SU-DHL-6 (cell line): Measurements from ENCODE around the gene LDLRAD3.

Experiments
- H2AFZ ChIP-seq: fragments of 200-600 bp; sonication (generic); 2 replicates; pipeline ENCODE4 v1.6.1; 2014; ENCODE audit warnings: low read depth, mild to moderate bottlenecking, moderate library complexity, mixed read lengths, antibody characterized with exemption, low read length; ENCODE audit not compliant: severe bottlenecking
- H3F3A ChIP-seq: fragments of 200-600 bp; shearing (Covaris generic); 2 replicates; pipeline ENCODE4 v1.6.0; 2016; ENCODE audit warnings: antibody characterized with exemption, mild to moderate bottlenecking; ENCODE audit not compliant: insufficient read depth
- H3K27ac ChIP-seq: fragments of 200-600 bp; sonication (generic); 2 replicates; pipeline ENCODE4 v1.5.1; 2016; ENCODE audit warnings: low read depth, mild to moderate bottlenecking, low read length, moderate library complexity, mixed read lengths
- H3K27me3 ChIP-seq: fragments of 200-600 bp; sonication (generic), shearing (Covaris generic); 2 replicates; pipeline ENCODE4 v1.6.0; 2014; ENCODE audit warnings: mild to moderate bottlenecking, low read length
- H3K36me3 ChIP-seq: fragments of 200-600 bp; sonication (generic); 2 replicates; pipeline ENCODE4 v1.6.1; 2014; ENCODE audit warnings: mild to moderate bottlenecking, low read length, mixed read lengths
- H3K4me2 ChIP-seq: fragments of 300-600, 200-600 bp; shearing (Covaris generic), sonication (generic); 2 replicates; pipeline ENCODE4 v1.6.0; 2014; ENCODE audit warnings: low read length, low read depth, mild to moderate bottlenecking; ENCODE audit not compliant: poor library complexity, severe bottlenecking
- H3K4me3 ChIP-seq: fragments of 200-600 bp; sonication (generic); 2 replicates; pipeline ENCODE4 v1.5.1; 2014; ENCODE audit warnings: antibody characterized with exemption, low read length, mild to moderate bottlenecking, mixed read lengths; ENCODE audit not compliant: insufficient read depth, poor library complexity, severe bottlenecking
- H3K79me2 ChIP-seq: fragments of 200-600 bp; sonication (generic); 2 replicates; pipeline ENCODE4 v1.6.1; 2014; ENCODE audit warnings: mild to moderate bottlenecking, low read length, moderate library complexity; ENCODE audit not compliant: insufficient read depth
- H3K9ac ChIP-seq: fragments of 200-600 bp; sonication (generic); 2 replicates; pipeline ENCODE4 v1.7.0; 2014; ENCODE audit warnings: mild to moderate bottlenecking, low read length
- H3K9me2 ChIP-seq: fragments of 200-600 bp; sonication (generic); replicated peaks from 2 replicates; pipeline ENCODE4 v1.6.1; 2014; ENCODE audit warnings: low read length; ENCODE audit not compliant: insufficient read depth
- H3K9me3 ChIP-seq: fragments of 200-600 bp; sonication (generic); 2 replicates; pipeline ENCODE4 v1.6.1; 2014; ENCODE audit warnings: low read length, mixed read lengths; ENCODE audit not compliant: insufficient read depth
- H4K20me1 ChIP-seq: fragments of 200-600 bp; sonication (generic); 2 replicates; pipeline ENCODE4 v1.6.1; 2014; ENCODE audit warnings: low read depth, mild to moderate bottlenecking, antibody characterized with exemption, low read length, moderate library complexity, mixed read lengths
- EZH2phosphoT487 ChIP-seq: fragments of 200-600 bp; sonication (generic), shearing (Covaris generic); conservative IDR thresholded peaks from 2 replicates; pipeline ENCODE4 v1.6.1; 2018; ENCODE audit warnings: mild to moderate bottlenecking, antibody characterized with exemption, low read length, moderate library complexity, mixed read lengths
- TF ChIP-seq, protein P1 (sequence below): fragments of 200-600 bp; sonication (generic); IDR thresholded peaks from one replicate; pipeline ENCODE4 v1.5.1; 2017; ENCODE audit warnings: antibody characterized with exemption, mild to moderate bottlenecking, low read length, moderate library complexity; ENCODE audit not compliant: insufficient read depth, poor library complexity, severe bottlenecking

The LDLRAD3 gene

DNA sequence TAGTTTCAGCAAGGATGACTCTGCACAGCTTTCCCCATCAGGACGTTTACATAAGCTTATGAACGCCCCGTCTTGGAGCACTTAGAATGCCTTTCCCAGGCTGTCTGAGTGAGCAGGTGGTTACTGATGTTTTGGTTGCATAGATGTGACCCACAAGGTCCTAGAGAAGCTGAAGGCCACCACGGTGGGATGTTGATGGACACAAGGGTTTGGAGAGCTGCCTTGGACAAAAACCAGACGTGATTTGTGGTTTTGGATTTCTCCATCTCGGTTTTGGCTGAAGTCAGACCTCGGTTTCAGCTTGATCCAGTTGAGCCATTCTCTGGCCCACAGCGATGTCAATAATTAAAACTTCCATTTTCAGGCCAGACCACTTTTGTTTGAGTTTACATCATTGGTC, 151.9 kb downstream of the LDLRAD3 start:
- no peaks in the 10 kb centered on the region for H3K36me3 ChIP-seq
- no peak for TF ChIP-seq EZH2phosphoT487
- TF ChIP-seq, protein P1, sequence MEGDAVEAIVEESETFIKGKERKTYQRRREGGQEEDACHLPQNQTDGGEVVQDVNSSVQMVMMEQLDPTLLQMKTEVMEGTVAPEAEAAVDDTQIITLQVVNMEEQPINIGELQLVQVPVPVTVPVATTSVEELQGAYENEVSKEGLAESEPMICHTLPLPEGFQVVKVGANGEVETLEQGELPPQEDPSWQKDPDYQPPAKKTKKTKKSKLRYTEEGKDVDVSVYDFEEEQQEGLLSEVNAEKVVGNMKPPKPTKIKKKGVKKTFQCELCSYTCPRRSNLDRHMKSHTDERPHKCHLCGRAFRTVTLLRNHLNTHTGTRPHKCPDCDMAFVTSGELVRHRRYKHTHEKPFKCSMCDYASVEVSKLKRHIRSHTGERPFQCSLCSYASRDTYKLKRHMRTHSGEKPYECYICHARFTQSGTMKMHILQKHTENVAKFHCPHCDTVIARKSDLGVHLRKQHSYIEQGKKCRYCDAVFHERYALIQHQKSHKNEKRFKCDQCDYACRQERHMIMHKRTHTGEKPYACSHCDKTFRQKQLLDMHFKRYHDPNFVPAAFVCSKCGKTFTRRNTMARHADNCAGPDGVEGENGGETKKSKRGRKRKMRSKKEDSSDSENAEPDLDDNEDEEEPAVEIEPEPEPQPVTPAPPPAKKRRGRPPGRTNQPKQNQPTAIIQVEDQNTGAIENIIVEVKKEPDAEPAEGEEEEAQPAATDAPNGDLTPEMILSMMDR: no peak
- no peaks in the 10 kb centered on the region for H4K20me1 ChIP-seq
- H3K79me2 ChIP-seq: no peaks in the 10 kb centered on the region
- H3K27ac ChIP-seq: no peak overlapping the region
- no peak overlapping the region for H3K9ac ChIP-seq
- no peak overlapping the region for H3K4me3 ChIP-seq
- H3F3A ChIP-seq: no peaks in the 10 kb centered on the region
- H3K27me3 ChIP-seq: no peaks in the 10 kb centered on the region
- H2AFZ ChIP-seq: no peak overlapping the region
- H3K9me3 ChIP-seq: no peaks in the 10 kb centered on the region; the same call in 1 of the 2 replicates
- no peaks in the 10 kb centered on the region for H3K9me2 ChIP-seq
- no peak overlapping the region for H3K4me2 ChIP-seq

DNA sequence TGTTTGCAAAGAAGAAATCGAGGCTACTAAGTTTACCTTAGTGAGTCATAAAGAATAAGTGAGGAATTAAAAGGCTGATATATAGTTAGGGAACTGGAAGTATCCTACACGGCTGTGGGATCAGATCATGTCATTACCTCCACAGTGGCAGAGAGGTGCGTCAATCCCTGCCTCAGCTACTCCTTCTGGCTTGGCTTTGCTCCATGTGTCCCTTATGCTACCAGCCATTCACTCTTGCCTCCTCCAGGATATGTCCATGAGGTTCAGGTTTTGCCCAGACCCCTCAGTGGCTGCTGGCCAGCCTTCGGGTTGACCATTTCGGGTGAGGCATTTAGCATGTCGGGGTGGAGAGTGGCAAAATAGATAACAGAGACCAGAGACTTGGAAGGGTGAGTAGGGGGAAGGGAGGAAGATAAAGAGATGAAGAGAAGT, 153.4 kb downstream of the LDLRAD3 start:
- Histone ChIP-seq H3K9me2 (no peaks in the 10 kb centered on the region), H2AFZ (no peak overlapping the region), H3K9ac (no peak overlapping the region), H3K79me2 (no peaks in the 10 kb centered on the region), H4K20me1 (no peaks in the 10 kb centered on the region), H3K4me2 (no peak overlapping the region), H3K9me3 (no peaks in the 10 kb centered on the region; the same call in 1 of the 2 replicates), H3F3A (no peaks in the 10 kb centered on the region), H3K36me3 (no peaks in the 10 kb centered on the region), H3K27ac (no peak overlapping the region), H3K27me3 (no peaks in the 10 kb centered on the region), H3K4me3 (no peak overlapping the region)
- no peak for TF ChIP-seq EZH2phosphoT487
- TF ChIP-seq, protein P1: no peak

DNA sequence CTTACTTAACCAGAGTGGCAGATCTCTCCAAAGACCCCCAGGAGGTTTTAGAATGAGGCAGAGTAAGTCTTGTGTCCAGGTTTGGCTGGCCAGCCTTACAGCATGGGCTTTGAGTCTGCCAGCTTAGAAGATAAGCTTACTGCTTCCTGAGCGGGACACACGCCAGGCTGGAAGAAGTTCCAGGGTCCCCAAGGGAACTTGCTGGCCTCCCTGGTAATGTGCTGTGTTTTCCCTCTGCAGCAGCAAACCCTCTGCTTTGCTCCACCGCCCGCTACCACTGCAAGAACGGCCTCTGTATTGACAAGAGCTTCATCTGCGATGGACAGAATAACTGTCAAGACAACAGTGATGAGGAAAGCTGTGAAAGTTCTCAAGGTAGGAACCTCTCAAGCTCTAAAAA, 154.2 kb downstream of the LDLRAD3 start:
- no peak overlapping the region for H3K4me2 ChIP-seq

More for the DNA sequence above, 154.2 kb downstream of the LDLRAD3 start:
- H3K79me2 ChIP-seq: no peaks in the 10 kb centered on the region
- no peaks in the 10 kb centered on the region for H3K9me2 ChIP-seq
- no peaks in the 10 kb centered on the region for H3F3A ChIP-seq
- H3K27ac ChIP-seq: no peak overlapping the region
- no peaks in the 10 kb centered on the region for H3K27me3 ChIP-seq
- no peaks in the 10 kb centered on the region for H3K36me3 ChIP-seq
- no peaks in the 10 kb centered on the region for H4K20me1 ChIP-seq
- no peak overlapping the region for H3K9ac ChIP-seq
- no peaks in the 10 kb centered on the region; the same call in 1 of the 2 replicates for H3K9me3 ChIP-seq
- H2AFZ ChIP-seq: no peak overlapping the region
- H3K4me3 ChIP-seq: no peak overlapping the region
- TF ChIP-seq, protein P1: no peak
- no peak for TF ChIP-seq EZH2phosphoT487
